Stimulated activated CD8-positive, alpha-beta memory T cell treated with anti-CD3 and anti-CD28 coated beads, Interleukin-4, amount 100 ng/mL, for 24 hours (primary cell): Measurements from ENCODE around the gene SERPINE2.

Source experiments
- DNase-seq: peaks from one replicate; pipeline ENCODE4 v3.0.0-alpha.2; 2020; ENCODE audit warnings: low read depth

Gene SERPINE2

GRCh38 chr2:223973606-223974005, 65.5 kb downstream of the SERPINE2 start:
- no peak for DNase-seq

GRCh38 chr2:223972656-223973102, 66.4 kb downstream of the SERPINE2 start:
- DNase-seq: no peak

GRCh38 chr2:223971731-223972130, 67.4 kb downstream of the SERPINE2 start:
- no peak for DNase-seq

GRCh38 chr2:223970343-223971128, 68.5 kb downstream of the SERPINE2 start:
- peak; percentile 12 for DNase-seq

- DNase-seq: no peak
Measured at GRCh38 chr2:223969856-223970255, 69.2 kb downstream of the SERPINE2 start.

GRCh38 chr2:223969315-223969714, 69.8 kb downstream of the SERPINE2 start:
- no peak for DNase-seq

- DNase-seq: no peak
Measured at GRCh38 chr2:223967981-223968380, 71.1 kb downstream of the SERPINE2 start.

- no peak for DNase-seq
Measured at GRCh38 chr2:223959688-223960087, 79.4 kb downstream of the SERPINE2 start.

- peak; percentile 93 for DNase-seq
Measured at GRCh38 chr2:223957092-223957851, 81.8 kb downstream of the SERPINE2 start, which contains the start of gene MRPL44. Gene MRPL44, plus strand, starts transcription at chr2:223957463. Its CDS starts 10 bp downstream, at chr2:223957473.

GRCh38 chr2:223956300-223956699, 82.8 kb downstream of the SERPINE2 start:
- no peak for DNase-seq

- DNase-seq: no peak
Measured at GRCh38 chr2:223954401-223954800, 84.7 kb downstream of the SERPINE2 start.

GRCh38 chr2:223952280-223952968, 86.7 kb downstream of the SERPINE2 start:
- no peak for DNase-seq

GRCh38 chr2:223950448-223951347, 88.4 kb downstream of the SERPINE2 start:
- no peak for DNase-seq

- no peak for DNase-seq
Measured at GRCh38 chr2:223949241-223949840, 89.7 kb downstream of the SERPINE2 start.

- DNase-seq: no peak
Measured at GRCh38 chr2:223947711-223948205, 91.3 kb downstream of the SERPINE2 start.

GRCh38 chr2:223945755-223946154, 93.3 kb downstream of the SERPINE2 start:
- DNase-seq: no peak

GRCh38 chr2:223944703-223945531, 94.2 kb downstream of the SERPINE2 start, which contains the start of gene WDFY1:
Gene WDFY1, minus strand, starts transcription at chr2:223945335. Its CDS starts 51 bp downstream, at chr2:223945284.
- peak; percentile 77 for DNase-seq

GRCh38 chr2:223944166-223944702, 94.9 kb downstream of the SERPINE2 start:
- no peak for DNase-seq

- no peak for DNase-seq
Measured at GRCh38 chr2:223943561-223944008, 95.5 kb downstream of the SERPINE2 start.
